Breast epithelium (tissue), 4 donors: ENCODE data around the gene CTNNAL1. TPM values are rescaled to one million over a fixed set of nuclear protein-coding genes. Genes with fewer than 3 reads are reported as not detected.
"Not testable (repeated sequence)": the region's sequence is repeated elsewhere in the genome, so short reads cannot be mapped to it uniquely, and the experiment has no call there.

ENCODE experiments used
- DNase-seq, 2 donors: peaks; one replicate each; pipeline ENCODE4 v3.0.0-alpha.2; 2019; ENCODE audit warnings: low spot score in 2 of 2
- H3K27ac ChIP-seq, 2 donors: fragments of 200-600 bp; sonication (generic) in 1 of 2; one replicate each; pipeline ENCODE4 v1.5.1; 2016 to 2019; ENCODE audit warnings: mild to moderate bottlenecking in 1 of 2
- H3K27me3 ChIP-seq, 2 donors: fragments of 200-600 bp; sonication (generic) in 1 of 2; one replicate each; pipeline versions ENCODE4 v1.5.1 to v1.6.0; 2017 to 2019; ENCODE audit warnings: control low read depth in 1 of 2, mild to moderate bottlenecking in 1 of 2
- H3K36me3 ChIP-seq: fragments of 200-600 bp; one replicate; pipeline ENCODE4 v1.5.1; 2019
- H3K4me1 ChIP-seq, 2 donors: fragments of 200-600 bp; sonication (generic); one replicate each; pipeline ENCODE4 v1.5.1; 2016 to 2019; ENCODE audit warnings: control low read depth in 1 of 2
- H3K4me3 ChIP-seq, 3 donors: fragments of 200-600 bp; sonication (generic); 1 replicate in 2 of 3; 2 replicates in 1 of 3; pipeline ENCODE4 v1.5.1; 2016 to 2019; ENCODE audit warnings: mild to moderate bottlenecking in 3 of 3, moderate library complexity in 2 of 3
- H3K9me3 ChIP-seq, 2 donors: fragments of 200-600 bp; sonication (generic) in 1 of 2; one replicate each; pipeline ENCODE4 v1.5.1; 2016 to 2019; ENCODE audit warnings: control low read depth in 1 of 2
- CTCF ChIP-seq, 3 donors: fragments of 450-650 bp; IDR thresholded peaks; one replicate each; pipeline ENCODE4 v1.5.1; 2016 to 2017; ENCODE audit warnings: antibody characterized with exemption in 3 of 3, mild to moderate bottlenecking in 3 of 3, moderate library complexity in 3 of 3
- POLR2A ChIP-seq: fragments of 450-650 bp; IDR thresholded peaks from one replicate; pipeline ENCODE4 v1.6.1; 2016; ENCODE audit warnings: antibody characterized with exemption, mild to moderate bottlenecking, moderate library complexity
- POLR2AphosphoS5 ChIP-seq, 3 donors: sonication (generic); formaldehyde crosslinking; IDR thresholded peaks; one replicate each; pipeline ENCODE4 v1.6.1; 2017; ENCODE audit warnings: antibody characterized with exemption in 3 of 3
- intact Hi-C: fragments of 100-400 bp; cut with DNase I; formaldehyde crosslinking; loops from one replicate; pipeline ENCODE4 v1.15.1; 2023; ENCODE audit warnings: low total_unique reads
- total RNA-seq, 3 donors: library from RNA; depleted of rRNA; stranded (reverse); fragments of >200 nt; gene quantifications; one replicate each; pipeline ENCODE4 v1.1.0, GENCODE V29; 2016

Gene CTNNAL1
- total RNA-seq, 3 donors from 2014 or later, result 25.0 to 29.2 (median 25.6) TPM

GRCh38 chr9:108972626-108973209 is 40.6 kb downstream of the CTNNAL1 start:
- no peaks in the 10 kb centered on the region for H3K27me3 ChIP-seq
- DNase-seq, result no peak
- no peaks in the 10 kb centered on the region for H3K9me3 ChIP-seq
- H3K4me1 ChIP-seq, result no peaks in the 10 kb centered on the region
- H3K4me3 ChIP-seq, result no peak overlapping the region
- intact Hi-C loops, result no loop called here
- no peaks in the 10 kb centered on the region for H3K36me3 ChIP-seq
- no peak overlapping the region for H3K27ac ChIP-seq
- no peak for TF ChIP-seq POLR2A
- no peak for TF ChIP-seq POLR2AphosphoS5 (IDR thresholded peaks at IDR 0.05)
- TF ChIP-seq CTCF (IDR thresholded peaks at IDR 0.05), result no peak

- Histone ChIP-seq H3K36me3 (no peaks in the 10 kb centered on the region), H3K27ac (peak overlapping the region in 1 of 2 donors; percentile 17), H3K4me1 (no peaks in the 10 kb centered on the region), H3K9me3 (no peaks in the 10 kb centered on the region), H3K27me3 (no peaks in the 10 kb centered on the region), H3K4me3 (no peak overlapping the region)
- no peak for DNase-seq
- intact Hi-C loops, result no loop called here
- no peak for TF ChIP-seq POLR2AphosphoS5 (IDR thresholded peaks at IDR 0.05)
- TF ChIP-seq CTCF (IDR thresholded peaks at IDR 0.05), result no peak
- TF ChIP-seq POLR2A, result no peak
Measured at GRCh38 chr9:108972186-108972585, 41.1 kb downstream of the CTNNAL1 start.

- H3K27ac ChIP-seq, intact Hi-C loops, H3K36me3 ChIP-seq, H3K4me1 ChIP-seq, H3K27me3 ChIP-seq, H3K9me3 ChIP-seq, H3K4me3 ChIP-seq, DNase-seq: not testable (repeated sequence)
Measured at GRCh38 chr9:108971392-108971791, 41.9 kb downstream of the CTNNAL1 start.

GRCh38 chr9:108967916-108968315 is 45.4 kb downstream of the CTNNAL1 start:
- no peaks in the 10 kb centered on the region for H3K4me1 ChIP-seq
- DNase-seq, result no peak
- H3K4me3 ChIP-seq, result no peak overlapping the region
- H3K9me3 ChIP-seq, result no peaks in the 10 kb centered on the region
- H3K27me3 ChIP-seq, result no peaks in the 10 kb centered on the region
- TF ChIP-seq POLR2AphosphoS5 (IDR thresholded peaks at IDR 0.05), result no peak
- no peak for TF ChIP-seq POLR2A
- no peak for TF ChIP-seq CTCF (IDR thresholded peaks at IDR 0.05)
- intact Hi-C loops, result no loop called here
- H3K36me3 ChIP-seq, result no peaks in the 10 kb centered on the region
- no peak overlapping the region for H3K27ac ChIP-seq

GRCh38 chr9:108963459-108964143 is 49.7 kb downstream of the CTNNAL1 start:
- TF ChIP-seq CTCF (IDR thresholded peaks at IDR 0.05), result no peak
- no peak for TF ChIP-seq POLR2AphosphoS5 (IDR thresholded peaks at IDR 0.05)
- TF ChIP-seq POLR2A, result no peak
- no peaks in the 10 kb centered on the region for H3K4me1 ChIP-seq
- intact Hi-C loops, result no loop called here
- H3K27ac ChIP-seq, result no peak overlapping the region
- no peaks in the 10 kb centered on the region for H3K36me3 ChIP-seq
- no peak overlapping the region for H3K4me3 ChIP-seq
- no peaks in the 10 kb centered on the region for H3K9me3 ChIP-seq
- peak in 1 of 2 donors; percentile 60 for DNase-seq
- no peaks in the 10 kb centered on the region for H3K27me3 ChIP-seq
